Suprapubic skin (tissue), 4 donors: ENCODE measurements around the gene RPL15. TPM values are rescaled to one million over a fixed set of nuclear protein-coding genes. Genes with fewer than 3 reads are reported as not detected.

Source experiments
- DNase-seq, 2 donors: peaks; one replicate each; pipeline ENCODE4 v3.0.0-alpha.2; 2019; ENCODE audit warnings: low spot score in 2 of 2
- H3K27ac ChIP-seq: fragments of 200-600 bp; sonication (generic); one replicate; pipeline ENCODE4 v1.5.1; 2019
- H3K27me3 ChIP-seq: fragments of 200-600 bp; sonication (generic); one replicate; pipeline ENCODE4 v1.5.1; 2019
- H3K36me3 ChIP-seq: fragments of 200-600 bp; sonication (generic); one replicate; pipeline ENCODE4 v1.5.1; 2019
- H3K4me1 ChIP-seq: fragments of 200-600 bp; sonication (generic); one replicate; pipeline ENCODE4 v1.5.1; 2019
- H3K4me3 ChIP-seq: fragments of 200-600 bp; sonication (generic); one replicate; pipeline ENCODE4 v1.5.1; 2019; ENCODE audit warnings: mild to moderate bottlenecking
- H3K9me3 ChIP-seq: fragments of 200-600 bp; sonication (generic); one replicate; pipeline ENCODE4 v1.5.1; 2019
- EP300 ChIP-seq: sonication (generic); formaldehyde crosslinking; IDR thresholded peaks from one replicate; pipeline ENCODE4 v1.6.1; 2017; ENCODE audit warnings: antibody characterized with exemption
- POLR2A ChIP-seq, 2 donors: fragments of 450-650 bp; IDR thresholded peaks; one replicate each; pipeline ENCODE4 v1.6.1; 2017; ENCODE audit warnings: antibody characterized with exemption in 2 of 2, mild to moderate bottlenecking in 2 of 2, moderate library complexity in 2 of 2
- POLR2AphosphoS5 ChIP-seq, 3 donors: sonication (generic); formaldehyde crosslinking; IDR thresholded peaks; one replicate each; pipeline ENCODE4 v1.6.1; 2017; ENCODE audit warnings: antibody characterized with exemption in 3 of 3
- WGBS: methylation state at CpG from one replicate; pipeline ENCODE4 v1.1.5; 2018; 5-methylcytosine and 5-hydroxymethylcytosine counted together
- total RNA-seq, 4 donors: library from RNA; depleted of rRNA; stranded (reverse); fragments of >200 nt; gene quantifications; one replicate each; pipeline ENCODE4 v1.1.0, GENCODE V29; 2016
- TF ChIP-seq, protein P1 (sequence below), 2 donors: fragments of 200-600 bp in 1 of 2; fragments of 450-650 bp in 1 of 2; sonication (generic) in 1 of 2; IDR thresholded peaks; one replicate each; pipeline ENCODE4 v1.5.1; 2016 to 2019; ENCODE audit warnings: antibody characterized with exemption in 2 of 2, mild to moderate bottlenecking in 1 of 2, moderate library complexity in 1 of 2

The RPL15 gene
- total RNA-seq, 4 donors from 2014 or later: 1,650 to 2,624 (median 2,399) TPM

DNA sequence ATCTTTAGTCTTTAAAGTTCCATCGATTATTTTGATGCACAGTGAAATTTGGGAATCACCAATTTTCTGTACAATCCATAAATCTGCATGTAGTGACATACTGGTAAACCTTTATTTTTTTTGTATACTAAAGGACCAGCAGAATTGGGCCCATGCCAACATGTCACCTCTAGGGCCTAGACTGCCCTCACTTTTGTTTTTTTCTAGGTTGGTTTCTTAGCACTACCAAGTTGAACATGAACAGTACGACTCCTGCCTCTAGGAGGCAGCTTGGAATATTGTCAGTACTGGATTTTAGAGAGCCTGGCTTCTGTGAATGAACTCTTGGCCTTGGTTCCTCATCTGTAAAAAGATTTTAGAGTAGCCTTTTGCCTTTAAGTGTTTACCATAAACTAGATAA, 32.5 kb upstream of the RPL15 start:
- Histone ChIP-seq H3K9me3 (no peaks in the 10 kb centered on the region), H3K4me1 (peaks cover 10% of the 10 kb centered on the region), H3K27me3 (no peaks in the 10 kb centered on the region), H3K4me3 (no peak overlapping the region), H3K36me3 (no peaks in the 10 kb centered on the region), H3K27ac (no peak overlapping the region)
- DNase-seq: no peak
- TF ChIP-seq, protein P1, sequence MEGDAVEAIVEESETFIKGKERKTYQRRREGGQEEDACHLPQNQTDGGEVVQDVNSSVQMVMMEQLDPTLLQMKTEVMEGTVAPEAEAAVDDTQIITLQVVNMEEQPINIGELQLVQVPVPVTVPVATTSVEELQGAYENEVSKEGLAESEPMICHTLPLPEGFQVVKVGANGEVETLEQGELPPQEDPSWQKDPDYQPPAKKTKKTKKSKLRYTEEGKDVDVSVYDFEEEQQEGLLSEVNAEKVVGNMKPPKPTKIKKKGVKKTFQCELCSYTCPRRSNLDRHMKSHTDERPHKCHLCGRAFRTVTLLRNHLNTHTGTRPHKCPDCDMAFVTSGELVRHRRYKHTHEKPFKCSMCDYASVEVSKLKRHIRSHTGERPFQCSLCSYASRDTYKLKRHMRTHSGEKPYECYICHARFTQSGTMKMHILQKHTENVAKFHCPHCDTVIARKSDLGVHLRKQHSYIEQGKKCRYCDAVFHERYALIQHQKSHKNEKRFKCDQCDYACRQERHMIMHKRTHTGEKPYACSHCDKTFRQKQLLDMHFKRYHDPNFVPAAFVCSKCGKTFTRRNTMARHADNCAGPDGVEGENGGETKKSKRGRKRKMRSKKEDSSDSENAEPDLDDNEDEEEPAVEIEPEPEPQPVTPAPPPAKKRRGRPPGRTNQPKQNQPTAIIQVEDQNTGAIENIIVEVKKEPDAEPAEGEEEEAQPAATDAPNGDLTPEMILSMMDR (IDR thresholded peaks at IDR 0.05): no peak
- TF ChIP-seq EP300 (no peak), POLR2AphosphoS5 (IDR thresholded peaks at IDR 0.05) (no peak), POLR2A (IDR thresholded peaks at IDR 0.05) (no peak)
- 85% methylated on average over 2 of the region's 2 CpGs for WGBS

DNA sequence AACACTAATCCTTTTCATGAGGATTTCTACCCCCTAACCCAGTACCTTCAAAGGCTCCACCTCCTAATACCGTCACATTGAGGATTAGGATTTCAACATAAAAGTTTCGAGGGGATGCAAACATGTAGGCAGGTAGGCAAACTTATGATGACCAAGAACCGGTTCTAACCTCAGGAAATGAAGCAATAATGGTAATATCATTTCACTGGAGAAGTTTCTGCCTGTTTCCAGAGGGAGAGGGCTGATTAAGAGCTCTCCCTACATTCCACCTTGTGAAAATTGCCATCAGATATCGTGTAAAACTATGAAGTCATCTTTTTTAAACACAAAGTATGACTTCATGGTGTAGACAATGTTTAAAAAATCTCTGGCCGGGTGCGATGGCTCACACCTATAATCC, 31.7 kb upstream of the RPL15 start:
- Histone ChIP-seq H3K4me3 (no peak overlapping the region), H3K27ac (no peak overlapping the region), H3K27me3 (no peaks in the 10 kb centered on the region), H3K4me1 (peaks cover 10% of the 10 kb centered on the region), H3K9me3 (no peaks in the 10 kb centered on the region), H3K36me3 (peaks cover 3% of the 10 kb centered on the region)
- TF ChIP-seq POLR2AphosphoS5 (IDR thresholded peaks at IDR 0.05) (no peak), POLR2A (IDR thresholded peaks at IDR 0.05) (no peak), EP300 (no peak)
- TF ChIP-seq, protein P1 (IDR thresholded peaks at IDR 0.05): no peak
- DNase-seq: no peak
- 80% methylated on average over 6 of the region's 6 CpGs for WGBS

DNA sequence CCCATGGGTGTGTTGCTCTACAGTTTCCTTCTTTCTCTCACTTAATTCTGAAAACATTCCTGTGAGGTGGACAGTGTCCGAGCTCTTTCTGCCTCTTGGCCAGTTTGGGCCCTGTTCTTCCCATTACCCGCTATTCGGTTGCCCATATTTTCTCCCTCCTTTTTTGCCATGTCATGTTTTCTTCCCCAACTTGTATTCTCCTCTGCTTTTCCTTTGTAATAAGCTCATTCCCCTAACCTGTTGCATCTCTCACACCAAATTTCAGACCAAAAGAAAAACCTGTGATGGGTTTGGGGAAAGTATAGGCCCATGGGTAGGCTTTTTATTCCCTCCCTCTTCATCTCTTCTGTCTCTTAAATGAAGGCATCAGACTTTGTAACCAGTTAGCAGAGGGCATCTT, 30.6 kb upstream of the RPL15 start:
- Histone ChIP-seq H3K4me3 (no peak overlapping the region), H3K27ac (no peak overlapping the region), H3K27me3 (no peaks in the 10 kb centered on the region), H3K36me3 (peaks cover 6% of the 10 kb centered on the region), H3K9me3 (no peaks in the 10 kb centered on the region), H3K4me1 (peaks cover 9% of the 10 kb centered on the region)
- WGBS: 88% methylated on average over 3 of the region's 3 CpGs
- no peak for TF ChIP-seq POLR2AphosphoS5 (IDR thresholded peaks at IDR 0.05)
- TF ChIP-seq, protein P1 (IDR thresholded peaks at IDR 0.05): no peak
- no peak for TF ChIP-seq EP300
- no peak for TF ChIP-seq POLR2A (IDR thresholded peaks at IDR 0.05)
- no peak for DNase-seq

DNA sequence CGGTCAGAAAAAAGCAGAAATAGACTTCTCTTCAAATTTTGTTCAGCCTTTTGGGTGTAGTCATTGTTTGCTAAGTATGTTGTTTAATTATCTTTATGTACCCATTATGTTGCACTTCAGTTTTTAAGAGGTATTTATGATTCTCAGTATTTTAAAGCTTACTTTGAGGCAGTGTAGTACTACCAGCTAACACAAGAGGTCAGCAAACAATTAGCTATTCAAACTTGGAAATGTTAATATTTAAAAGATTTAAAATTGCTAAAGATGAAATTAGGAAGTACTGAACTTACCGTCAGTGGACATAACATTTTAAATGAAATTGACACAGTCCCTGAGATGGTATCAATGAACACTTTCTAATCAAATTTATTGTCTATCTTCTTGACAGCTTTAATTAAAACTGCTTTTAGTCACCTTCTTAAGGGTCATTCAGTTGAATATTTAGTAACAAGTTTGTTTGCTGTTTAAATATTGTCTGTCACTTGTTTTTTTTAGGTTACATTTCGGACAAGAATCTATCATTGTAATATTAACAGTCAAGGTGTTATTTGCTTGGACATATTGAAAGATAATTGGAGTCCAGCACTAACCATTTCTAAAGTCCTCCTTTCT, 28.2 kb upstream of the RPL15 start:
- Histone ChIP-seq H3K27me3 (no peaks in the 10 kb centered on the region), H3K4me1 (peaks cover 9% of the 10 kb centered on the region), H3K4me3 (no peak overlapping the region), H3K27ac (no peak overlapping the region), H3K36me3 (peaks cover 13% of the 10 kb centered on the region), H3K9me3 (no peaks in the 10 kb centered on the region)
- 55% methylated on average over 3 of the region's 3 CpGs for WGBS
- TF ChIP-seq POLR2AphosphoS5 (IDR thresholded peaks at IDR 0.05): no peak
- TF ChIP-seq, protein P1 (IDR thresholded peaks at IDR 0.05): peak; percentile 81 to 82
- no peak for DNase-seq

DNA sequence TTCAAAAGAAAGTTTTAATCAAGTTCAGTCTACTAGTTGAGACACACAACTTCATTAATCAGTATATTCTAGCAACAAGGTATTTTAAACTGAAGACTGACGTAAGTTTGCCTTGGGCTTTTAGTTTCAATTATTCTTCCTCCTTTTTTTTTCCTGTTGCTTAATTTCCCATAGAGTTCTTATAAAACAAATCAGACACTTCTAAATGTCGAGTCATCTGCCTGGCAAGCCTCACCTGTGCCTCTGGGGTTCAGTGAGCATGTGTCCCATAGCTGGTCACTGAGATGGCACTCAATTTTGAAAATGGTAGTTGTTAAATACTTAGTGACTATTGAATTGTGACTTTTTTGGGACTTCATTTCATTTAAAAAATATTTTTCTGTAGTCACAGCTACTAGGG, 27.5 kb upstream of the RPL15 start:
- Histone ChIP-seq H3K4me1 (peaks cover 9% of the 10 kb centered on the region), H3K27me3 (no peaks in the 10 kb centered on the region), H3K9me3 (no peaks in the 10 kb centered on the region), H3K27ac (no peak overlapping the region), H3K4me3 (no peak overlapping the region), H3K36me3 (peaks cover 13% of the 10 kb centered on the region)
- DNase-seq: no peak
- TF ChIP-seq POLR2AphosphoS5 (IDR thresholded peaks at IDR 0.05) (no peak), EP300 (no peak), POLR2A (IDR thresholded peaks at IDR 0.05) (no peak)
- TF ChIP-seq, protein P1 (IDR thresholded peaks at IDR 0.05): no peak
- WGBS: 46% methylated on average over 2 of the region's 2 CpGs
